Astrocyte of the cerebellum (primary cell): ENCODE measurements around the gene KY.

Experiments used
- DNase-seq: peaks from one replicate; pipeline ENCODE4 v3.0.0-alpha.2; 2011; ENCODE audit warnings: low read depth
- H3K4me3 ChIP-seq: 2 replicates; pipeline ENCODE4 v1.5.1; 2011; ENCODE audit warnings: mild to moderate bottlenecking, low read depth, low read length, moderate library complexity
- CTCF ChIP-seq: IDR thresholded peaks from 2 replicates; pipeline ENCODE4 v1.5.1; 2012; ENCODE audit warnings: low read length, low read depth, moderate library complexity, mild to moderate bottlenecking; ENCODE audit errors: missing control alignments
- in situ Hi-C: cut with HindIII; loops from 2 replicates; pipeline ENCODE4 v1.10.0; 2017; ENCODE audit warnings: low sequenced_read_pairs

KY gene

GRCh38 chr3:134682196-134682880 lies 31.5 kb upstream of the KY start:
- in situ Hi-C loops, result no loop called here
- no peak for TF ChIP-seq CTCF
- DNase-seq, result no peak
- no peak overlapping the region for H3K4me3 ChIP-seq

- no peak for TF ChIP-seq CTCF
- in situ Hi-C loops, result no loop called here
- DNase-seq, result no peak
- no peak overlapping the region for H3K4me3 ChIP-seq
These were observed 30.7 kb upstream of the KY start for GRCh38 chr3:134681522-134681900.

- no peak for TF ChIP-seq CTCF
- DNase-seq, result no peak
- H3K4me3 ChIP-seq, result no peak overlapping the region
- in situ Hi-C loops, result no loop called here
These were observed 30.1 kb upstream of the KY start for GRCh38 chr3:134680796-134681521.

- no peak overlapping the region for H3K4me3 ChIP-seq
- no peak for DNase-seq
- no peak for TF ChIP-seq CTCF
- in situ Hi-C loops, result no loop called here
These were observed 27.1 kb upstream of the KY start for GRCh38 chr3:134677987-134678308.

GRCh38 chr3:134677196-134677986 lies 26.6 kb upstream of the KY start:
- no peak overlapping the region for H3K4me3 ChIP-seq
- peak; percentile 42 for TF ChIP-seq CTCF
- in situ Hi-C loops, result no loop called here
- DNase-seq, result no peak

GRCh38 chr3:134675726-134676256 lies 25.0 kb upstream of the KY start:
- no peak for DNase-seq
- in situ Hi-C loops, result no loop called here
- no peak overlapping the region for H3K4me3 ChIP-seq
- no peak for TF ChIP-seq CTCF
